Measurements from ENCODE around the gene KRTCAP3.
A peak's percentile ranks its signal among the peaks of the same experiment; 100 is the strongest.

KRTCAP3 gene

DNA sequence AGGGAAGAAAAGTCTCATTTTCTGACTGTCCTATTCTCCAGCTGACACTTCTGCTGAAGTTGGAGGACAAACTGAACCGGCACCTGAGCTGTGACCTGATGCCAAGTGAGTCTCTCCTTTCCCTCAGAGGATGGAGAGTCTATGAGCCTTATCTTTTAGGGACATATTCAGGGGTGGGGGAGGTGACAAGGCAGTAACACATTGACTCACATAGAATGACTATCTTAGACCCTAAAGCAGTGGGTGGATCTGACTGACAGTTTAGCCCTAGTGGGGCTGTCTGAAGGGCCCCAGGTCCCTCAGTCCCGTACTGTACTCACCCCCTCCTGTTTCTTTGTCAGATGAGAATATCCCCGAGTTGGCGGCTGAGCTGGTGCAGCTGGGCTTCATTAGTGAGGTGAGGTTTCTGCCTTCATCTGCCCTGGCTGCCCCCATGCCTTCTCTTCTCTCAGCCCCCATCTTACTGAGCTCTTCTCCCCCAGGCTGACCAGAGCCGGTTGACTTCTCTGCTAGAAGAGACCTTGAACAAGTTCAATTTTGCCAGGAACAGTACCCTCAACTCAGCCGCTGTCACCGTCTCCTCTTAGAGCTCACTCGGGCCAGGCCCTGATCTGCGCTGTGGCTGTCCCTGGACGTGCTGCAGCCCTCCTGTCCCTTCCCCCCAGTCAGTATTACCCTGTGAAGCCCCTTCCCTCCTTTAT lies 805 bp upstream of the KRTCAP3 start:
- no peak for DNase-seq (ENCODE audit: low read depth)

GRCh38 chr2:27442920-27443282 lies 720 bp downstream of the KRTCAP3 start:
- DNase-seq (ENCODE audit: low read depth): no peak

DNA sequence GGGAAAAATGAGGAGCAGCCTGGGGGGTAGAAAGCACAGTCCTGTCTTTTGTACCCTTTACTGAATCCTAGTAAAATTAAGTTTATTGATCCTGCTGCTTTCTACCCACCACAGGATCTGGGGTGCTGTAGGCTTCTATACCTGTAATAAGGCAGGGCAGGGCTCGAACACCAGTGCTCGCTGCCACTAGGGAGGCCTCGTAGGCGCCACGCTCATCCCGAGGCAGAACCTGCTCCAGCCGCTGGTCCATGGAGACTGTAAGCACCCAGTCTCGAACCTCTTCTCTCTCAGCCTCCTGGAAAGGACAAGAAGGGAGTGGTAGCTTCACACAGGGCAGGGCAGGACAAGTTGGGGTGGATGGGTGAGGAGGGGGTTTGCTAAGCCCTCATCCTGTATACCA lies 3.0 kb downstream of the KRTCAP3 start:
- no peak for DNase-seq (ENCODE audit: low read depth)

DNA sequence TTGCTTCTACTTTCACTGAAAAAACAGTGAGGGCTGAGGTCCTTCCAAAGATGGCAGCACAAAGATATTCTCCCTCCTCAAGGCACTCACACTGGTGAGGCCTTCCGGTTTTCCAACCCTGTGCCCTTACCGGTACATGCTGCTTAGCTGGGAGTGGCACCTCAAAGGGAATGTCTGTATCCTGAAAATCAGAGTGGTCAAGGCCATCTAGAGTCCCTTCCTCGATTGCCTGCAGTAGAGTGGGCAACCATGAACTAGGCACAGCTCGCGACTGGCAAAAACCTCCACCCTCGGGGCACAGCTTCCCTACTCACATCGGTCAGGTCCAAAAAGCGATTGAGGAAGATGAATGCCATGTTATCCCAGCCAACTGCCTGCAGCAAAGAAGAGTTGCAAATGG lies 3.4 kb downstream of the KRTCAP3 start:
- no peak for DNase-seq (ENCODE audit: low read depth)

DNA sequence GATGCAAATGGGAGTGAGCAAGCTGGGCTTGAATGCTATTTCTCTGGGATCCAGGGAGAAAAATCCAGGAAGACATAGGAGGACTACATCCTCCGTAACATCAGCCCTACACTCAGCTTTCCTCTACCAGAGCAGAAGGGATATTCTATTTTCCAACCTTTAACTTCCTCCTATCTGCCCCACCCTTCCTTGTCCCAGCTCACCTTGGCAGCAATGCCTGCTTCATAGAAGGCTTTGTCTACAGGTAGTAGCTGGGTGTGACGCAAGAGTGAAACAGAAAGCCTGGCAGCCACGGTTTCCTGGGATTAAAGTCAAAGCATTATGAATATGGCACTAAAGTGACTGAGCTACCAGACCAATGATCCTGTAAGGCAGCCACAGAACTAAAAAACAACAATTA lies 3.9 kb downstream of the KRTCAP3 start:
- DNase-seq (ENCODE audit: low read depth): no peak

DNA sequence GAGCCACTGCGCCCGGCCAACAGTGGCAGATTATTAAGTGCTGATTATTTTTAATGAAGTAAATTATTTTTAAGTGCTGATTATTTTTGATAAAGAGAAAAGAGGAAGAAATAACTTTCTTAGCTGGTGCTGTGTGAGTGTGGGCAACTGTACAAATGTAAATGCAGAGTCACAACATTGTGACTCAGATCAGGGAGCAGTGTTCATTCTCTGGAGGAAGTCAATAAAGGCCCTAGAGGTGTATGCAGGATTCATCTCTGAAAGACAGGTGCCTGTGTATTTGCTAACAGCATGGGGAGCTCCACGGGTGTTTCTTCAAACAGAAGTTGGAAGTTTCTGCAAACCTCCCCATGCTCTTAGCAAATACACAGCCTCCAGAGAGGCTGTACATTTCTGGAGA lies 6.2 kb downstream of the KRTCAP3 start:
- DNase-seq (ENCODE audit: low read depth): no peak

DNA sequence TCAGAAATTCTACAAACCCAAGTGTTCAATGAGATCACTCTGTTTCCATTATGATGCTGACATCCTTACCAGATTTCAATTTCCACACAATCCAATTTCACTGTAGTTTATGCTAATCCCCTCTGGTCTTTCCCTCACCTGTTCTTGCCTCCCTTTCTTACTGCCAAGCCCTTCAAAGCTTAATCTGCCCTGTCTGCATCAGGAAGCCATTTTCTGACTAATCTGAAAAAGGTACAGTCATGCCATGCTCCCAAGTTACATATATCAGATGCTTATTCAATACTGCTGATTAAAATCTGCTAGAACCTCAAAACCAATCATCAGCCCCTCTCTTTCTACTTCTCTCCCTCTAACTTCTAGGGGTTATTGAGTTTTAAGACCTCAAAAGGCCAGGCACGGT lies 8.9 kb downstream of the KRTCAP3 start:
- no peak for DNase-seq (ENCODE audit: low read depth)

- DNase-seq (ENCODE audit: low read depth): no peak
These were observed 11.8 kb downstream of the KRTCAP3 start for GRCh38 chr2:27453968-27454367.

DNA sequence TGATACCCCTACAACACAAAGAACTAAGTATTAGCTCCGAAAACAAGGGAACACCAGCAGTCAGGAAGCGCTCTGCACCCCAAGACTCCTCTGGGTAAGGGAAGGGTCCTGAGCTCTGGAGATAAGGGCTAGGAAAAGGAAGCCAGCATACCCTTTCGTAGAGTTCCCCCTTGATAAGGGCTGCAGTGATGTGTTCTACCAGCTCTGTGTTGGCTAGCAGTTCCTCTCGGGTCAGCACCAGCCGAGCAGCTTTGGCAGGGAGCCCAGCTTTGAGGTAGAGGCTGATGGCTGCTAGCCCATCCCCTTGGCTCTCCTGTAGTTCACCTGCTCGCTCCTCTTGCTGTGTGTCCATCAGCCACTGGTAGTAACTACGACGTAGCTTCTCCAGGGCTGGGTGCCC lies 18.9 kb downstream of the KRTCAP3 start:
- DNase-seq (ENCODE audit: low read depth): no peak

DNA sequence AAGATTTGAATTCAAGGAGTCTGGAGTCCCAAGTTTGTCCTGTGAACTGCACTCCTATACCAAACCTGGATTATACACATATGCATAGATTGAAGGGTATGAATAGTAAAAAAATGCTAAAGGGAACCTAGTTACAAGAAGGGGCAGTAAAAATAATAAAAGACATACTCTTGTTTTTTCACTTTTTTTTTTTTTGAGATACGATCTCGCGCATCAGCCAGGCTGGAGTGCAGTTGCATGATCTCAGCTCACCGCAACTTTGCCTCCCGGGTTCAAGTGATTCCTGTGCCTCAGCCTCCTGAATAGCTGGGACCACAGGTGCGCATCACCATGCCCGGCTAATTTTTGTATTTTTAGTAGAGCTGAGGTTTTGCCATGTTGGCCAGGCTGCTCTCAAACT lies 22.3 kb downstream of the KRTCAP3 start:
- DNase-seq (ENCODE audit: low read depth): no peak

- no peak for DNase-seq (ENCODE audit: low read depth)
These were observed 29.8 kb downstream of the KRTCAP3 start for GRCh38 chr2:27471961-27472360.

DNA sequence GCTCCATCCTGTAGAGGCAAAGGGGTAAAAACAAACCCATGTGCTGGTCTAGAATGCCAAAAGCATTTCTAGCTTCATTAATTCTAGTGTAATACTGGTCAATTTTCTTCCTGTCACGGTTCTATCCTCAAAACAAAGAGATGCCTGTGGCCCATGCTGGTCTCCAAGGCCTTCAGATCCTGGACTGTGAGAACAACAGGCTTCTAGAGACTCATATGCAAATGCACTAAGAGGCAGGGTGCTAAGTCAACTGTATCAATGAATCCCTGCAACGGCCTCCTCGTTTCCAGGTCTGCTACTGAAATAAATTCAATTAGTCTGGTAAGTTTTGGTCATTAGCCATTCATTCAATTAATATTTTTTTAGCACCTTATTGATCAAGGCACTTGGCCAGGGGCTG lies 43.3 kb downstream of the KRTCAP3 start:
- DNase-seq (ENCODE audit: low read depth): no peak

GRCh38 chr2:27489118-27489497 lies 46.9 kb downstream of the KRTCAP3 start:
- DNase-seq (ENCODE audit: low read depth): no peak

DNA sequence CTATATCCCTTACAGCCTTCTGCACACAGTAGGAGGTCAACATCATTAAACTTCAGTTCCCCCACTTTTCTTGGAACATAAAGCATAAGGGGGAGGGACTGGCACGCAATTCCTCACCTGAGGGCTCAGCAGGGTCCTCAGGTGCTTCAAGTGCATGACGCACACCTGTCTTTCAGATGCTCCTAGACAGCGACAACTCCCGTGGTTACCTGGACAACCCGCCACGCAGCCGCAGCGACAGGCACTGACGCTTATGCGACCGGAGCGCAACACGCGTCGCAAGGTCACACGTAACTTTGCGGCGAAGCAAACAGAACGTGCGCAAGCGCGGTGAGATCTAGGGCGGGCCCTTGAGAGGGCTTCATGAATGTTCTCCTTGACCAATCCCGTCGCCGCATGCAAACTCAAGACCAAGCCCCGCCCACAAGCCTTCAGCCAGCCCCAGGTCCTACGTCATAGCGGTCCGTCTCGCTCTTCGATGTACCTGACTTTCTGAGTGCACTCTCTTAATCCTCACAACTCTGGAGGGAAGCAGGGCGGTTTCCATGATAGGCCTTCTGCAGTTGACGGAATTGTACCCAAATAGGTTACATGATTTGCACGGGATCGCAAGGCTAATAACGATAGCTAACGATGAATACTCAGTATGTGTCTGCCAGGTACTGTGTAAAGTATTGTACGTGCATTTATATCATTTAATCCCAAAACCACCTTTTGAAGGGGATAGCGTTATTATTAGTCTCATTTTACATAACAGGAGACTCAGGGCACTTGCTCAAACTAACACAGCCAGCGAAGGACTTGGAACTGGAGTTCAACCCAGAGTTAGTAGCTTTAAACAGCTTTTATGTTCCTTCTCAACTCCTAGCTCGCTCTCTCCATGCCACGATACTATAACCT lies 47.6 kb downstream of the KRTCAP3 start, which contains the start of gene IFT172:
TSS of gene IFT172 (minus strand) at position 246 of the 900 bp plus-strand sequence. CDS start at position 156, 90 bp downstream.
- DNase-seq (ENCODE audit: low read depth): peak; percentile 97

GRCh38 chr2:27492557-27492956 lies 50.4 kb downstream of the KRTCAP3 start:
- DNase-seq (ENCODE audit: low read depth): no peak

- DNase-seq (ENCODE audit: low read depth): no peak
These were observed 51.7 kb downstream of the KRTCAP3 start for GRCh38 chr2:27493948-27494283.
